Fibroblast of peridontal ligament (primary cell): ENCODE measurements around the gene KIAA0930.
"Not testable (repeated sequence)": the region's sequence is repeated elsewhere in the genome, so short reads cannot be mapped to it uniquely, and the experiment has no call there.

Source experiments
- DNase-seq: peaks from one replicate; pipeline ENCODE4 v3.0.0-alpha.2; 2010; ENCODE audit errors: extremely low read depth

Gene KIAA0930

GRCh38 chr22:45200860-45201511, 39.7 kb downstream of the KIAA0930 start:
- DNase-seq, result peak; percentile 78

- DNase-seq, result no peak
These were observed 40.5 kb downstream of the KIAA0930 start for GRCh38 chr22:45200230-45200629.

GRCh38 chr22:45199723-45200122, 41.0 kb downstream of the KIAA0930 start:
- no peak for DNase-seq

GRCh38 chr22:45198463-45198795, 42.3 kb downstream of the KIAA0930 start:
- no peak for DNase-seq

- no peak for DNase-seq
These were observed 42.9 kb downstream of the KIAA0930 start for GRCh38 chr22:45197606-45198462.

- no peak for DNase-seq
These were observed 43.6 kb downstream of the KIAA0930 start for GRCh38 chr22:45196926-45197605.

GRCh38 chr22:45196308-45196707, 44.4 kb downstream of the KIAA0930 start:
- no peak for DNase-seq

- no peak for DNase-seq
These were observed 45.1 kb downstream of the KIAA0930 start for GRCh38 chr22:45195616-45196015.

GRCh38 chr22:45194686-45195085, 46.0 kb downstream of the KIAA0930 start:
- DNase-seq, result no peak

- no peak for DNase-seq
These were observed 48.0 kb downstream of the KIAA0930 start for GRCh38 chr22:45192701-45193187.

- not testable (repeated sequence) for DNase-seq
These were observed 48.9 kb downstream of the KIAA0930 start for GRCh38 chr22:45191746-45192145.

GRCh38 chr22:45190202-45190872, 50.4 kb downstream of the KIAA0930 start:
- no peak for DNase-seq

- DNase-seq, result no peak
These were observed 51.9 kb downstream of the KIAA0930 start for GRCh38 chr22:45188779-45189178.

- no peak for DNase-seq
These were observed 52.8 kb downstream of the KIAA0930 start for GRCh38 chr22:45187891-45188290.

- DNase-seq, result no peak
These were observed 54.8 kb downstream of the KIAA0930 start for GRCh38 chr22:45185718-45186514.

GRCh38 chr22:45183974-45184373, 56.7 kb downstream of the KIAA0930 start:
- DNase-seq, result no peak

- DNase-seq, result no peak
These were observed 58.9 kb downstream of the KIAA0930 start for GRCh38 chr22:45181766-45182165.

- DNase-seq, result no peak
These were observed 59.5 kb downstream of the KIAA0930 start for GRCh38 chr22:45181240-45181639.

- no peak for DNase-seq
These were observed 60.5 kb downstream of the KIAA0930 start for GRCh38 chr22:45180146-45180679.

- no peak for DNase-seq
These were observed 61.2 kb downstream of the KIAA0930 start for GRCh38 chr22:45179276-45180049.
